ENCODE data around the gene ZNF780B. TPM values are rescaled to one million over a fixed set of nuclear protein-coding genes. Genes with fewer than 3 reads are reported as not detected.

ZNF780B gene
- total and polyA plus RNA-seq, 2 experiments from 2014 or later = 3.1 to 11.5 TPM

GRCh38 chr19:39987167-39987566 is 68.9 kb downstream of the ZNF780B start:
- H4K20me1 ChIP-seq (ENCODE audit: insufficient read depth, poor library complexity, severe bottlenecking) = no peaks in the 10 kb centered on the region
- H3K79me2 ChIP-seq = peaks cover 67% of the 10 kb centered on the region
- no peak for DNase-seq (ENCODE audit: low spot score)
- H3K36me3 ChIP-seq (replicated peaks; ENCODE audit: insufficient read depth, low read depth) = no peaks in the 10 kb centered on the region
- TF ChIP-seq EZH2 (IDR thresholded peaks at IDR 0.05; ENCODE audit: borderline replicate concordance) (no peak), EZH2phosphoT487 (IDR thresholded peaks at IDR 0.05; ENCODE audit: low read depth, severe bottlenecking, unreplicated experiment) (no peak), CTCF (IDR thresholded peaks at IDR 0.05; ENCODE audit: poor library complexity) (no peak)
- no peak overlapping the region for H3K4me3 ChIP-seq
- H3K9me2 ChIP-seq (replicated peaks; ENCODE audit: insufficient read depth) = no peaks in the 10 kb centered on the region
- no peaks in the 10 kb centered on the region for H3K27me3 ChIP-seq
- no peak overlapping the region for H3K27ac ChIP-seq
- H3K4me2 ChIP-seq = no peak overlapping the region
- H3K4me1 ChIP-seq (ENCODE audit: insufficient read depth) = no peaks in the 10 kb centered on the region
- H2AFZ ChIP-seq = no peak overlapping the region
- peaks cover 4% of the 10 kb centered on the region for H3K9me3 ChIP-seq (ENCODE audit: low read depth)

- Histone ChIP-seq H3K4me3 (no peak overlapping the region), H3K4me1 (ENCODE audit: insufficient read depth) (no peaks in the 10 kb centered on the region), H3K9me3 (ENCODE audit: low read depth) (peaks cover 4% of the 10 kb centered on the region), H3K9me2 (replicated peaks; ENCODE audit: insufficient read depth) (no peaks in the 10 kb centered on the region), H2AFZ (no peak overlapping the region), H3K4me2 (no peak overlapping the region), H3K27me3 (no peaks in the 10 kb centered on the region), H3K79me2 (peaks cover 66% of the 10 kb centered on the region), H4K20me1 (ENCODE audit: insufficient read depth, poor library complexity, severe bottlenecking) (no peaks in the 10 kb centered on the region), H3K36me3 (replicated peaks; ENCODE audit: insufficient read depth, low read depth) (no peaks in the 10 kb centered on the region), H3K27ac (no peak overlapping the region)
- no peak for TF ChIP-seq EZH2phosphoT487 (IDR thresholded peaks at IDR 0.05; ENCODE audit: low read depth, severe bottlenecking, unreplicated experiment)
- TF ChIP-seq EZH2 (IDR thresholded peaks at IDR 0.05; ENCODE audit: borderline replicate concordance) = no peak
- TF ChIP-seq CTCF (IDR thresholded peaks at IDR 0.05; ENCODE audit: poor library complexity) = no peak
- DNase-seq (ENCODE audit: low spot score) = no peak
Observed at GRCh38 chr19:39986643-39987042, 69.4 kb downstream of the ZNF780B start.

DNA sequence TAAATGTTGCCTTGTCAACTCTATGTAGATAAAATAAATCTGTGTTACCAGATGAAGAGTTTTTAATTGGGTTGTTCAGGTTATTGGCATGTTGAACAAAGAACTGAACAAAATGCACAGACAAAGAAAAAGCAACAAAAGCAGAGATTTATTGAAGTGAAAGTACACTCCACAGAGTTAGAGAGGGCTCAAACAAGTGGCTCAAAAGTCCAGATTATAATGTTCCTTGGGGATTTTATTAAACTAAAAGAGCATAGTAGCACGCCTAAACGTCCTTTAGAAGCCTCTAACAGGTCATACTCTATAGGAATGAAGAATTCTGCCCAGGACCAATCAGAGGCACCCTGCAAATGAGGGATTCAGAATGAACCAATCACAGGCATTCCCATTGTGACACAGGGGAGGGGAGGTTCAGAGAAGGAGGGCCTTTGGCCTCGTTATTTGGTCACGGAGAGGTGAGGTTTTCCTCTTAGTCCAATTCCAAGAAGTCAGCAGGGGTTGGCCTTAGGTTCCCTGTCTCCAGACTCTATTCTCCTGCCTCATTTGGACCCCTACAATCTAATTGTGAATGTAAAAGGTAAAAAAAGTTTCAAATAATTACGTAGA is 72.2 kb downstream of the ZNF780B start:
- 98% methylated on average over 5 of the region's 5 CpGs for WGBS (ENCODE audit: low lambda C conversion rate, missing lambda C conversion rate)
- Histone ChIP-seq H3K9me2 (replicated peaks; ENCODE audit: insufficient read depth) (no peaks in the 10 kb centered on the region), H4K20me1 (ENCODE audit: insufficient read depth, poor library complexity, severe bottlenecking) (no peaks in the 10 kb centered on the region), H3K27me3 (no peaks in the 10 kb centered on the region), H3K4me2 (no peak overlapping the region), H3K36me3 (replicated peaks; ENCODE audit: insufficient read depth, low read depth) (no peaks in the 10 kb centered on the region), H3K27ac (no peak overlapping the region), H3K9me3 (ENCODE audit: low read depth) (peaks cover 4% of the 10 kb centered on the region), H3K4me3 (no peak overlapping the region), H3K79me2 (peaks cover 43% of the 10 kb centered on the region), H2AFZ (no peak overlapping the region), H3K4me1 (ENCODE audit: insufficient read depth) (no peaks in the 10 kb centered on the region)
- DNase-seq (ENCODE audit: low spot score) = no peak
- no peak for TF ChIP-seq EZH2phosphoT487 (IDR thresholded peaks at IDR 0.05; ENCODE audit: low read depth, severe bottlenecking, unreplicated experiment)
- no peak for TF ChIP-seq EZH2 (IDR thresholded peaks at IDR 0.05; ENCODE audit: borderline replicate concordance)
- TF ChIP-seq CTCF (IDR thresholded peaks at IDR 0.05; ENCODE audit: poor library complexity) = no peak

DNA sequence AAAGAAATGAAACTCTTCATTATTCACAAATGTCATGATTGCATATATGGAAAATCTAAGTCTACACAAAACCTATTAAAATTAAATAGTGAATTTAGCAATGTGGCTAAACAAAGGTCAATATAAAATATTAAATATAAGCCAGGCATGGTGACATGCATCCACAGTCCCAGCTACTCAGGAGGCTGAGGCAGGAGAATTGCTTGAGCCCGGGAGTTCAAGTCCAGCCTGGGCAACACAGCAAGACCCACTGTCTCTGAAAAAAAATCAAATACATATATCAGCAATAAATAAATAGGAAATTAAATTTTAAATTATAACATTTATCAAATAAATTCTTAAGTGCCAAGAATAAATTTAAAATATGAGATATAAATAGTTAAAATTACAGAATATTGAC is 73.1 kb downstream of the ZNF780B start:
- no peaks in the 10 kb centered on the region for H4K20me1 ChIP-seq (ENCODE audit: insufficient read depth, poor library complexity, severe bottlenecking)
- H3K36me3 ChIP-seq (replicated peaks; ENCODE audit: insufficient read depth, low read depth) = no peaks in the 10 kb centered on the region
- H3K9me2 ChIP-seq (replicated peaks; ENCODE audit: insufficient read depth) = no peaks in the 10 kb centered on the region
- H3K79me2 ChIP-seq = peaks cover 34% of the 10 kb centered on the region
- WGBS (ENCODE audit: low lambda C conversion rate, missing lambda C conversion rate) = 97% methylated on average over 1 of the region's 1 CpG
- H3K4me3 ChIP-seq = no peak overlapping the region
- H2AFZ ChIP-seq = no peak overlapping the region
- no peak overlapping the region for H3K4me2 ChIP-seq
- H3K27me3 ChIP-seq = no peaks in the 10 kb centered on the region
- peaks cover 4% of the 10 kb centered on the region for H3K9me3 ChIP-seq (ENCODE audit: low read depth)
- no peak overlapping the region for H3K27ac ChIP-seq
- no peak for DNase-seq (ENCODE audit: low spot score)
- TF ChIP-seq EZH2phosphoT487 (IDR thresholded peaks at IDR 0.05; ENCODE audit: low read depth, severe bottlenecking, unreplicated experiment) (no peak), EZH2 (IDR thresholded peaks at IDR 0.05; ENCODE audit: borderline replicate concordance) (no peak), CTCF (IDR thresholded peaks at IDR 0.05; ENCODE audit: poor library complexity) (no peak)
- no peaks in the 10 kb centered on the region for H3K4me1 ChIP-seq (ENCODE audit: insufficient read depth)

Measured in hepatocyte (in vitro differentiated cells).